Measurements from ENCODE around the gene CHST8.
"Not testable (repeated sequence)": the region's sequence is repeated elsewhere in the genome, so short reads cannot be mapped to it uniquely, and the experiment has no call there.

The CHST8 gene

DNA sequence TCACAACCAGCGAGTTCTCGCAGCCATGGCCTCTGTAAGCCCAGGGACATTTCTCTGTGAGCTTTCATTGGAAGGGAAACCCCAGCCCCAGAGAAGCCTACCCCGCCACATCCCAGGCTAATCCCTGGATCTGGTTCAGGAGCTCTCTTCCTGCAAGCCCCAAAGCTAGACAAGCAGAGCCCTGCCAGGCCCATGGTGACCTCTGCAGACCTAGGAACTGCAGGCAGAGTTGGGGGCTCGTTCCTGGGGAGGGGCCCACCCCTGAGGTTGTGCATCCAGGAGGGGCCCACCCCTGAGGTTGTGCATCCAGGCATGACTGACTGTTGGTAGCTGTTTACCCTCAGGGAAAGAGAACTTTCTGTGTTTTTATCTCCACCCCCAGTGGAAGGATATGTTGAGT is 196.7 kb downstream of the CHST8 start:
- DNase-seq (ENCODE audit: low read depth in 1 of 2, low spot score in 1 of 2): no peak
- Histone ChIP-seq H3K27me3 (ENCODE audit: insufficient read depth, poor library complexity, severe bottlenecking) (no peaks in the 10 kb centered on the region), H3K4me3 (replicated peaks; ENCODE audit: insufficient read depth, low read length) (no peak overlapping the region), H3K27ac (replicated peaks) (peak overlapping the region; percentile 93)
- TF ChIP-seq, protein P1, sequence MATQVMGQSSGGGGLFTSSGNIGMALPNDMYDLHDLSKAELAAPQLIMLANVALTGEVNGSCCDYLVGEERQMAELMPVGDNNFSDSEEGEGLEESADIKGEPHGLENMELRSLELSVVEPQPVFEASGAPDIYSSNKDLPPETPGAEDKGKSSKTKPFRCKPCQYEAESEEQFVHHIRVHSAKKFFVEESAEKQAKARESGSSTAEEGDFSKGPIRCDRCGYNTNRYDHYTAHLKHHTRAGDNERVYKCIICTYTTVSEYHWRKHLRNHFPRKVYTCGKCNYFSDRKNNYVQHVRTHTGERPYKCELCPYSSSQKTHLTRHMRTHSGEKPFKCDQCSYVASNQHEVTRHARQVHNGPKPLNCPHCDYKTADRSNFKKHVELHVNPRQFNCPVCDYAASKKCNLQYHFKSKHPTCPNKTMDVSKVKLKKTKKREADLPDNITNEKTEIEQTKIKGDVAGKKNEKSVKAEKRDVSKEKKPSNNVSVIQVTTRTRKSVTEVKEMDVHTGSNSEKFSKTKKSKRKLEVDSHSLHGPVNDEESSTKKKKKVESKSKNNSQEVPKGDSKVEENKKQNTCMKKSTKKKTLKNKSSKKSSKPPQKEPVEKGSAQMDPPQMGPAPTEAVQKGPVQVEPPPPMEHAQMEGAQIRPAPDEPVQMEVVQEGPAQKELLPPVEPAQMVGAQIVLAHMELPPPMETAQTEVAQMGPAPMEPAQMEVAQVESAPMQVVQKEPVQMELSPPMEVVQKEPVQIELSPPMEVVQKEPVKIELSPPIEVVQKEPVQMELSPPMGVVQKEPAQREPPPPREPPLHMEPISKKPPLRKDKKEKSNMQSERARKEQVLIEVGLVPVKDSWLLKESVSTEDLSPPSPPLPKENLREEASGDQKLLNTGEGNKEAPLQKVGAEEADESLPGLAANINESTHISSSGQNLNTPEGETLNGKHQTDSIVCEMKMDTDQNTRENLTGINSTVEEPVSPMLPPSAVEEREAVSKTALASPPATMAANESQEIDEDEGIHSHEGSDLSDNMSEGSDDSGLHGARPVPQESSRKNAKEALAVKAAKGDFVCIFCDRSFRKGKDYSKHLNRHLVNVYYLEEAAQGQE (IDR thresholded peaks at IDR 0.05; ENCODE audit: insufficient replicate concordance, low read depth): no peak
- TF ChIP-seq POLR2AphosphoS5 (IDR thresholded peaks at IDR 0.05; ENCODE audit: low read depth) (no peak), SPI1 (IDR thresholded peaks at IDR 0.05; ENCODE audit: borderline replicate concordance, low read depth) (no peak), GABPA (IDR thresholded peaks at IDR 0.05; ENCODE audit: low read depth) (no peak)
- TF ChIP-seq, protein P2, sequence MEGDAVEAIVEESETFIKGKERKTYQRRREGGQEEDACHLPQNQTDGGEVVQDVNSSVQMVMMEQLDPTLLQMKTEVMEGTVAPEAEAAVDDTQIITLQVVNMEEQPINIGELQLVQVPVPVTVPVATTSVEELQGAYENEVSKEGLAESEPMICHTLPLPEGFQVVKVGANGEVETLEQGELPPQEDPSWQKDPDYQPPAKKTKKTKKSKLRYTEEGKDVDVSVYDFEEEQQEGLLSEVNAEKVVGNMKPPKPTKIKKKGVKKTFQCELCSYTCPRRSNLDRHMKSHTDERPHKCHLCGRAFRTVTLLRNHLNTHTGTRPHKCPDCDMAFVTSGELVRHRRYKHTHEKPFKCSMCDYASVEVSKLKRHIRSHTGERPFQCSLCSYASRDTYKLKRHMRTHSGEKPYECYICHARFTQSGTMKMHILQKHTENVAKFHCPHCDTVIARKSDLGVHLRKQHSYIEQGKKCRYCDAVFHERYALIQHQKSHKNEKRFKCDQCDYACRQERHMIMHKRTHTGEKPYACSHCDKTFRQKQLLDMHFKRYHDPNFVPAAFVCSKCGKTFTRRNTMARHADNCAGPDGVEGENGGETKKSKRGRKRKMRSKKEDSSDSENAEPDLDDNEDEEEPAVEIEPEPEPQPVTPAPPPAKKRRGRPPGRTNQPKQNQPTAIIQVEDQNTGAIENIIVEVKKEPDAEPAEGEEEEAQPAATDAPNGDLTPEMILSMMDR (IDR thresholded peaks at IDR 0.05; ENCODE audit: insufficient read depth, low read length): no peak

DNA sequence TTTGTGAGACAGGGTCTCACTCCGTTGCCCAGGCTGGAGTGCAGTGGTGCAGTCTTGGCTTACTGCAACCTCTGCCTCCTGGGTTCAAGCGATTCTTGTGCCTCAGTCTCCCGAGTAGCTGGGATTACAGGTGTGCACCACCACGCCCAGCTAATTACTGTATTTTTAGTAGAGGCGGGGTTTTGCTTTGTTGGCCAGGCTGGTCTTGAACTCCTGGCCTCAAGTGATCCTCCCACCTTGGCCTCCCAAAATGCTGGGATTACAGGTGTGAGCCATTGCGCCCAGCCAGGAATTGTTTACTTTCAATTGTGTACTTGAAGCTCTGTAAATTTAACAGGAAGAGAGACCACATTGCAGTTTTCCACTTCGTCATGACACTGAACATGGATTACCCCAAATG is 197.3 kb downstream of the CHST8 start:
- H3K4me3 ChIP-seq (replicated peaks; ENCODE audit: insufficient read depth, low read length); DNase-seq (ENCODE audit: low read depth in 1 of 2, low spot score in 1 of 2): not testable (repeated sequence)
- H3K27ac ChIP-seq (replicated peaks): peak overlapping the region; percentile 93

DNA sequence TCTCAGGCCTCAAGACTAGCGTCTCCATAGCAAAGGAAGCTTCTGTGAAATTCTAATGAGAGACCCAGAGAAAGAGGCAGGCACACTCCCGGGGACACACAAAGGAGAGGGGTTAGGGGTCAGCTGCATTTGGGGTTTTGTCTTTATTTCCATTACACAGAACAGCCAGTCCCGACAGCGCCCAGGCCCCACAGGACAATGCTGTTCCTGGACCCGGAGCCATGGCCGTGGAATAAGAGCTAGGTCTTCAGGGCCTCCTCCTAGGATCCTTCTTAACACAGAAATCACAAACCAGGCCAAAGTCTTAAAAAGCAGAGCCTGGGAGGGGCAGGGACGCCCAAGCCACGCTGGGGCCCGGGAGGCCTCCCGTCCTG is 197.7 kb downstream of the CHST8 start:
- no peaks in the 10 kb centered on the region for H3K27me3 ChIP-seq (ENCODE audit: insufficient read depth, poor library complexity, severe bottlenecking)
- TF ChIP-seq, protein P2 (IDR thresholded peaks at IDR 0.05; ENCODE audit: insufficient read depth, low read length): no peak
- TF ChIP-seq GABPA (IDR thresholded peaks at IDR 0.05; ENCODE audit: low read depth) (no peak), POLR2AphosphoS5 (IDR thresholded peaks at IDR 0.05; ENCODE audit: low read depth) (no peak), SPI1 (IDR thresholded peaks at IDR 0.05; ENCODE audit: borderline replicate concordance, low read depth) (no peak)
- TF ChIP-seq, protein P1 (IDR thresholded peaks at IDR 0.05; ENCODE audit: insufficient replicate concordance, low read depth): no peak
- 0 out of 2 replicates have a peak overlapping the region, but pooled peaks have one; percentile 9 for H3K4me3 ChIP-seq (replicated peaks; ENCODE audit: insufficient read depth, low read length)
- H3K27ac ChIP-seq (replicated peaks): peak overlapping the region; percentile 93
- no peak for DNase-seq (ENCODE audit: low read depth in 1 of 2, low spot score in 1 of 2)

More for the DNA sequence above, 197.3 kb downstream of the CHST8 start:
- not testable (repeated sequence) for H3K27me3 ChIP-seq (ENCODE audit: insufficient read depth, poor library complexity, severe bottlenecking)

DNA sequence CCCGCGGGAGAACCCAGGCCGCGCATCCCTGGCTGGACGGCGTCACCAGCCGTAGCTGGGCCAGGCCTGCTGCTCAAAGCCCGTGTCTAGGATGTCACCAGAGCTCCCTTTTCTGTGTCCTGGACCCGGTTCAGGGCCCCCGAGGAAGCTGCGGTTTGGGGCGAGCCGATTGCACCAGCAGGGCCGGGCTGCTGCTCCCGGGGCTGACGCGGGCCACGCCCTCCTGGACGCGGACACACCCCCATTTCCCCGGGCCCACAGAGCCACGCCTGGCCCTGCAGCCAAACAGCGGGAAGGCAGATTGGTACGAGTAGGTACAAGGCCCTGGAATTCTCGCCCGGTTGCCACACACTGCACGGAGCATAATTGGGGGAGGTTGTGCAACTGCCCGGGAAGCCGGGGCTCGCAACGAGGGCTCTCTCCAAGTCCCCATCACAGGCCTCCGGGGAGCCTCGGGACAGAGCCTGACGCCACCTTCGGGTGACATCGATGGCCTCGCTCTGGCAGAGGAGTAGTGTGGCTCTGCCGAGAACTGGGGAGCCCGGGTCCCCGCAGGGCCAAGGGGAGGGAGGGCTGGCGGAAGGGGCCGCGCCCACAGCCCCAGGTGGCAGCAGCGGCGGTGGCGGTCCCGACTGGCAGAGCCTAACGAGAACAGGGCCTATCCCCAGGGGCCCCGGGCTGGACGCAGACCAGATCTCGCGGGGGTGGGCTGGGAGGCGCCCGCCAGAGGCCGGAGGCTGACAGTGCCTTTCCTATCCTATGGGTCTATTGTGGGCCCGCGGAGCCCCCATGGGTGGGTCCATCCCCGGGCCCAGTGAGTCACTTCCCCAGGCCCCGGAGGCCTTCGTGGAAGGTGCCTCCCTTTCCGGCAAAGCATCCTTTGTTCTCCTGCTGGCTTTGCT is 198.4 kb downstream of the CHST8 start:
- Histone ChIP-seq H3K27ac (replicated peaks) (peak overlapping the region; percentile 93), H3K4me3 (replicated peaks; ENCODE audit: insufficient read depth, low read length) (peak overlapping the region; percentile 41), H3K27me3 (ENCODE audit: insufficient read depth, poor library complexity, severe bottlenecking) (no peaks in the 10 kb centered on the region)
- DNase-seq (ENCODE audit: low read depth in 1 of 2, low spot score in 1 of 2): peak; percentile 92 to 98
- TF ChIP-seq SPI1 (IDR thresholded peaks at IDR 0.05; ENCODE audit: borderline replicate concordance, low read depth) (no peak), GABPA (IDR thresholded peaks at IDR 0.05; ENCODE audit: low read depth) (no peak), POLR2AphosphoS5 (IDR thresholded peaks at IDR 0.05; ENCODE audit: low read depth) (peak; percentile 71)
- TF ChIP-seq, protein P2 (IDR thresholded peaks at IDR 0.05; ENCODE audit: insufficient read depth, low read length): no peak
- TF ChIP-seq, protein P1 (IDR thresholded peaks at IDR 0.05; ENCODE audit: insufficient replicate concordance, low read depth): peak; percentile 33

All from HL-60 (cell line).